ENCODE measurements around the gene FLAD1.

DNA sequence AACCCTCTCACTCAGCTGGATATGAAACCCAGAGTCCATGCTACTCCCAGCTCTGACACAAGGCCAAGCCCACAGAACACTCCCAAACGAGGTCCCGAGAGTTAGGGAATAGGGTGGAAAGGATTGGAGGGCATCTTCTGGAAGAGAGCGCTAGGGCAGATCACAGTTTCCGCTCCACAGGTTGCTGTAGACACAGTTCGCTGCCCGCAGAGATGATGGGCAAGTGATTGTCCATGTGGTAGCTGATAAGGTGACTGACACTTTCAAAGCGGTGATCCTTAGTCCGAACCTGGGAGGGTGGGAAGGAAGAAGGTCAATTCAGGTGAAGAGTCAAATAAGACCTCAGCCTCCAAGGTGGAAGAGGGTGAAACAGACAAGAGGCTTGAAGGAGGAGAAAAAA, 19.5 kb upstream of the FLAD1 start:
- no peak for TF ChIP-seq ZNF175 (tag by site-specific recombination; IDR thresholded peaks at IDR 0.05)
- no peak for TF ChIP-seq ZNF747 (tag by site-specific recombination; IDR thresholded peaks at IDR 0.05)
- TF ChIP-seq ZNF473 (tag by site-specific recombination; IDR thresholded peaks at IDR 0.05): no peak
- no peak for TF ChIP-seq IKZF3 (tag by site-specific recombination; IDR thresholded peaks at IDR 0.05)
- TF ChIP-seq, protein P1, sequence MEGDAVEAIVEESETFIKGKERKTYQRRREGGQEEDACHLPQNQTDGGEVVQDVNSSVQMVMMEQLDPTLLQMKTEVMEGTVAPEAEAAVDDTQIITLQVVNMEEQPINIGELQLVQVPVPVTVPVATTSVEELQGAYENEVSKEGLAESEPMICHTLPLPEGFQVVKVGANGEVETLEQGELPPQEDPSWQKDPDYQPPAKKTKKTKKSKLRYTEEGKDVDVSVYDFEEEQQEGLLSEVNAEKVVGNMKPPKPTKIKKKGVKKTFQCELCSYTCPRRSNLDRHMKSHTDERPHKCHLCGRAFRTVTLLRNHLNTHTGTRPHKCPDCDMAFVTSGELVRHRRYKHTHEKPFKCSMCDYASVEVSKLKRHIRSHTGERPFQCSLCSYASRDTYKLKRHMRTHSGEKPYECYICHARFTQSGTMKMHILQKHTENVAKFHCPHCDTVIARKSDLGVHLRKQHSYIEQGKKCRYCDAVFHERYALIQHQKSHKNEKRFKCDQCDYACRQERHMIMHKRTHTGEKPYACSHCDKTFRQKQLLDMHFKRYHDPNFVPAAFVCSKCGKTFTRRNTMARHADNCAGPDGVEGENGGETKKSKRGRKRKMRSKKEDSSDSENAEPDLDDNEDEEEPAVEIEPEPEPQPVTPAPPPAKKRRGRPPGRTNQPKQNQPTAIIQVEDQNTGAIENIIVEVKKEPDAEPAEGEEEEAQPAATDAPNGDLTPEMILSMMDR (tag by site-specific recombination; IDR thresholded peaks at IDR 0.05): no peak
- TF ChIP-seq, protein P2, sequence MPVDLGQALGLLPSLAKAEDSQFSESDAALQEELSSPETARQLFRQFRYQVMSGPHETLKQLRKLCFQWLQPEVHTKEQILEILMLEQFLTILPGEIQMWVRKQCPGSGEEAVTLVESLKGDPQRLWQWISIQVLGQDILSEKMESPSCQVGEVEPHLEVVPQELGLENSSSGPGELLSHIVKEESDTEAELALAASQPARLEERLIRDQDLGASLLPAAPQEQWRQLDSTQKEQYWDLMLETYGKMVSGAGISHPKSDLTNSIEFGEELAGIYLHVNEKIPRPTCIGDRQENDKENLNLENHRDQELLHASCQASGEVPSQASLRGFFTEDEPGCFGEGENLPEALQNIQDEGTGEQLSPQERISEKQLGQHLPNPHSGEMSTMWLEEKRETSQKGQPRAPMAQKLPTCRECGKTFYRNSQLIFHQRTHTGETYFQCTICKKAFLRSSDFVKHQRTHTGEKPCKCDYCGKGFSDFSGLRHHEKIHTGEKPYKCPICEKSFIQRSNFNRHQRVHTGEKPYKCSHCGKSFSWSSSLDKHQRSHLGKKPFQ (tag by site-specific recombination; IDR thresholded peaks at IDR 0.05): no peak
- TF ChIP-seq, protein P3, sequence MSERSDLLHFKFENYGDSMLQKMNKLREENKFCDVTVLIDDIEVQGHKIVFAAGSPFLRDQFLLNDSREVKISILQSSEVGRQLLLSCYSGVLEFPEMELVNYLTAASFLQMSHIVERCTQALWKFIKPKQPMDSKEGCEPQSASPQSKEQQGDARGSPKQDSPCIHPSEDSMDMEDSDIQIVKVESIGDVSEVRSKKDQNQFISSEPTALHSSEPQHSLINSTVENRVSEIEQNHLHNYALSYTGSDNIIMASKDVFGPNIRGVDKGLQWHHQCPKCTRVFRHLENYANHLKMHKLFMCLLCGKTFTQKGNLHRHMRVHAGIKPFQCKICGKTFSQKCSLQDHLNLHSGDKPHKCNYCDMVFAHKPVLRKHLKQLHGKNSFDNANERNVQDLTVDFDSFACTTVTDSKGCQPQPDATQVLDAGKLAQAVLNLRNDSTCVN (tag by site-specific recombination; optimal IDR thresholded peaks at IDR 0.05): no peak
- TF ChIP-seq, protein P4, sequence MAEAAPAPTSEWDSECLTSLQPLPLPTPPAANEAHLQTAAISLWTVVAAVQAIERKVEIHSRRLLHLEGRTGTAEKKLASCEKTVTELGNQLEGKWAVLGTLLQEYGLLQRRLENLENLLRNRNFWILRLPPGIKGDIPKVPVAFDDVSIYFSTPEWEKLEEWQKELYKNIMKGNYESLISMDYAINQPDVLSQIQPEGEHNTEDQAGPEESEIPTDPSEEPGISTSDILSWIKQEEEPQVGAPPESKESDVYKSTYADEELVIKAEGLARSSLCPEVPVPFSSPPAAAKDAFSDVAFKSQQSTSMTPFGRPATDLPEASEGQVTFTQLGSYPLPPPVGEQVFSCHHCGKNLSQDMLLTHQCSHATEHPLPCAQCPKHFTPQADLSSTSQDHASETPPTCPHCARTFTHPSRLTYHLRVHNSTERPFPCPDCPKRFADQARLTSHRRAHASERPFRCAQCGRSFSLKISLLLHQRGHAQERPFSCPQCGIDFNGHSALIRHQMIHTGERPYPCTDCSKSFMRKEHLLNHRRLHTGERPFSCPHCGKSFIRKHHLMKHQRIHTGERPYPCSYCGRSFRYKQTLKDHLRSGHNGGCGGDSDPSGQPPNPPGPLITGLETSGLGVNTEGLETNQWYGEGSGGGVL (tag by site-specific recombination; IDR thresholded peaks at IDR 0.05): no peak

All from HEK293 (cell line).